GM10266 (cell line): ENCODE data around the gene PRXL2B.
"Not testable (repeated sequence)": the region's sequence is repeated elsewhere in the genome, so short reads cannot be mapped to it uniquely, and the experiment has no call there.

Source experiments
- DNase-seq: peaks from one replicate; pipeline ENCODE4 v3.0.0; 2012; ENCODE audit errors: extremely low spot score
- CTCF ChIP-seq: IDR thresholded peaks from 2 replicates; pipeline ENCODE4 v1.5.1; 2012; ENCODE audit warnings: mild to moderate bottlenecking, low read depth; ENCODE audit not compliant: control insufficient read depth, insufficient read depth; ENCODE audit errors: missing control alignments

PRXL2B gene

GRCh38 chr1:2546515-2547209 is 39.9 kb upstream of the PRXL2B start:
- peak; percentile 93 for DNase-seq
- TF ChIP-seq CTCF = peak; percentile 7

GRCh38 chr1:2547210-2548067 is 39.1 kb upstream of the PRXL2B start:
- TF ChIP-seq CTCF = no peak
- peak; percentile 79 for DNase-seq

- DNase-seq = peak; percentile 76
- TF ChIP-seq CTCF = peak; percentile 89
Observed at GRCh38 chr1:2548068-2548589, 38.4 kb upstream of the PRXL2B start.

- not testable (repeated sequence) for DNase-seq
Observed at GRCh38 chr1:2549367-2550029, 37.1 kb upstream of the PRXL2B start.

- DNase-seq = not testable (repeated sequence)
Observed at GRCh38 chr1:2550309-2550861, 36.2 kb upstream of the PRXL2B start.

GRCh38 chr1:2551544-2551943 is 35.0 kb upstream of the PRXL2B start:
- DNase-seq = not testable (repeated sequence)

- TF ChIP-seq CTCF = no peak
- no peak for DNase-seq
Observed at GRCh38 chr1:2552189-2552588, 34.4 kb upstream of the PRXL2B start.

GRCh38 chr1:2553076-2553475 is 33.5 kb upstream of the PRXL2B start:
- not testable (repeated sequence) for DNase-seq
